KG1 (cell line): ENCODE data around the gene BRCA2.
"Not testable (repeated sequence)": the region's sequence is repeated elsewhere in the genome, so short reads cannot be mapped to it uniquely, and the experiment has no call there.

Experiments used
- DNase-seq: peaks from one replicate; lab custom pipeline; 2025; lab: John Stamatoyannopoulos, UW

BRCA2 gene

DNA sequence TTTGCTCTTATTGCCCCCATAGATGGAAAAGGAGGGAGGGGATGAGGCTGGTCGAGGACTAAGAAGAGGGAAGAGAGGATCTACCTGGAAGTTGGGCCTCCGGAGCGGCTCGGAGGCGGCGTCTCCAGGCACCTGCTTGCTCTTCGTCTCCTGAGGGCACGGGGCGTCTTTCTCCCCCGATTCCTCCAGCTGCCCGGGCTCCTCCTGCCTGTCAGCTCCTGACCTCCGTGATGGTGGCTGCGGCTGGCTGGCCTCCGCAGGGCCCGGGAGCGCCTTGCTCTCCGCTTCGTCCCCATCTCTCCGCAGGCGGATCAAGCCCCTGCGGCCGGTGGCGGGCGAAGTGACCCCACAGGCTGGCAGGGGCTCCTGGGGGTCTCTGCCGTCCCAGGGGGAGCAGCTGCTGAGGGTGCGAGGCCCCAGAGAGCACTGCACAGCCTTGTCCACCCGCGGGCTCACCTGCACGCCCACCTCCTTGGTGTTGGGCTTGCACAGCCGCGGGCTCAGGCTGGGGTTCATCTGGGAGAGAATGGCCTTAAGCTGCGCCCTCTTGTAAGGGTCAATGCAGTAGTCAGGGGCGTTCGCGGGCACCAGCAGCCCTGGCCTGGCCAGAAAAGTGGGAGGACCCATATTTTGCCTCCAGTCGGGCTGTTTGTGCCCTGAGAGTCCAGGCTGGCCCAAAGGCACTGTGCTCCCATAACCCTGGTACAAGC, 4.0 kb upstream of the BRCA2 start:
- no peak for DNase-seq

DNA sequence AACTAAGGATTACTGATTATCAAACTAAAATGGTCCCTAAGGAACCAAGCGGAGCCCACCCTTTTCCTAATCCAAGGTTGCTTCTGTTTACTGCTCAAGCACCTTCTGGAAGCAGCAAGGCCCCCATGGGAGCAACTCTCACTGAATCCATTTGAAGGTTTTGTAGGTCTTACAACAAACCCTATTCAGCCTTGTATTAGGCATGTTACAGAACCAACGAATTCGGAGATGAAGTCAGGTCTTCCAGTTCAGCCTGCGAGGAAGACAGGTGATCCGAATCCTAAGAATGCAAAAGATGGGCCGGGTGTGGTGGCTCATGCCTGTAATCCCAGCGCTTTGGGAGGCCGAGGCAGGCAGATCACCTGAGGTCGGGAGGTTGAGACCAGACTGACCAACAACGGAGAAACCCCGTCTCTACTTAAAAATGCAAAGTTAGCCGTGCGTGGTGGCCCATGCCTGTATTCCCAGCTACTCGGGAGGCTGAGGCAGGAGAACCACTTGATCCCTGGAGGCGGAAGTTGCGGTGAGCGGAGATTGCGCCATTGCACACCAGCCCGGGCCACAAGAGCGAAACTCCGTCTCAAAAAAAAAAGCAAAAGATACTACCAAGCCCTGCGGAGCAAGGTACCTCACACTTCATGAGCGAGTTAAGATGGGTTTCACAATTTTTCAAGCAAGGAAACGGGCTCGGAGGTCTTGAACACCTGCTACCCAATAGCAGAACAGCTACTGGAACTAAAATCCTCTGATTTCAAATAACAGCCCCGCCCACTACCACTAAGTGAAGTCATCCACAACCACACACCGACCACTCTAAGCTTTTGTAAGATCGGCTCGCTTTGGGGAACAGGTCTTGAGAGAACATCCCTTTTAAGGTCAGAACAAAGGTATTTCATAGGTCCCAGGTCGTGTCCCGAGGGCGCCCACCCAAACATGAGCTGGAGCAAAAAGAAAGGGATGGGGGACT, 754 bp upstream of the BRCA2 start:
- peak; percentile 58 for DNase-seq

DNA sequence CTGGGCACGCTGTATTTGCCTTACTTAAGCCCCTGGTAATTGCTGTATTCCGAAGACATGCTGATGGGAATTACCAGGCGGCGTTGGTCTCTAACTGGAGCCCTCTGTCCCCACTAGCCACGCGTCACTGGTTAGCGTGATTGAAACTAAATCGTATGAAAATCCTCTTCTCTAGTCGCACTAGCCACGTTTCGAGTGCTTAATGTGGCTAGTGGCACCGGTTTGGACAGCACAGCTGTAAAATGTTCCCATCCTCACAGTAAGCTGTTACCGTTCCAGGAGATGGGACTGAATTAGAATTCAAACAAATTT, 676 bp downstream of the BRCA2 start:
- DNase-seq = peak; percentile 63

GRCh38 chr13:32316501-32316900, 1.2 kb downstream of the BRCA2 start:
- DNase-seq = no peak

- no peak for DNase-seq
Measured at GRCh38 chr13:32317716-32318465, 2.6 kb downstream of the BRCA2 start.

DNA sequence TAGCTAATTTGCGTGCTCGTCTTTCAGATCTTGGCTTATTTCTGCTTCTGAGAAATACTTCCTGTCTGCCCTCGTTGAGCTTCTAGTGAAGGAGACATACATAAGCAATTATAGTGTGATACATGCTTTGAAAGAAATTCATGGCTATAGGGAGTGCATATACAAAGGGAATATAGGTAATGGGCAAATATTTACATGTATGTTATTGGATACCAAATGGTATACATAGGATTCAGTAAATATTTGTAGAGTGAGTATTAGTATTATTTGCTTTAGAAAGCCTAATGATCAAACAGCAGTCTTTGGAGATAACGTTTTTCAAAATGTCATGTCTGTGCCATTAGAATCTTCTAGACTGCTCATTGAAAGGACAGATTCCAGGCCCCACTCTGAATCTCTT, 5.2 kb downstream of the BRCA2 start:
- DNase-seq = no peak

DNA sequence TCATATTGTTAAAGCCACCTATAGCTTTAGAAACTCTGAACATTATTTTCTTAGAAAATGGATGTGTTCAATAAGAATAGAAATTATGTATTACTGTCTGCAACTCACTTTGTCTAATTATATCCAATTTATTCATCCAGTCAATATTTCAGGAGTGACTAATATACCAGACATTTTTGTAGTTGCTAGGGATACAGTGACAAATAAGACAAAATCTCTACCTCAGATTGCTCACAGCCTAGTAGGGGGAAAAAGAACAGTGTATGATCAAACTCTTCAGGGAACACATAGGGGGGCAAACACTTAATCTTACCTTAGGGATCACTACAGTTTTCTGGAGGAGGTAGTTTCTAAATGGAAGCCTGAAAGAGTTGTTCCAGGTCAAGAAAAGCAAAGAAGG, 8.6 kb downstream of the BRCA2 start:
- DNase-seq = no peak

DNA sequence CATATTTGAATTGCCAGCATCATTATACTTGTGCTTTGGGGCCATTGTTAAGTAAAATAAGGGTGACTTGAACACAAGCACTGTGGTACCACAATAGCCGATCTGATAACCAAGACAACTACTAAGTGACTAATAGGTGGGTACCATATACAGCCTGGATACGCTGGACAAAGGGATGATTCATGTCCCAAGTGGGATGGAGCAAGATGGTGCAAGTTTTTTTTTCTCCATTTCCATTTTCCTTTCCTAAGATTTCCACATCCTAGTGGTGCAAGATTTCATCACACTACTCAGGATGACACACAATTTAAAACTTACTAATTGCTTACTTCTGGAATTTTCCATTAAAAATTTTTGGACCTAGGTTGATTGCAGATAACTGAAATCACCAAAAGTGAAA, 15.1 kb downstream of the BRCA2 start:
- no peak for DNase-seq

GRCh38 chr13:32334671-32335070, 19.4 kb downstream of the BRCA2 start:
- DNase-seq = no peak

DNA sequence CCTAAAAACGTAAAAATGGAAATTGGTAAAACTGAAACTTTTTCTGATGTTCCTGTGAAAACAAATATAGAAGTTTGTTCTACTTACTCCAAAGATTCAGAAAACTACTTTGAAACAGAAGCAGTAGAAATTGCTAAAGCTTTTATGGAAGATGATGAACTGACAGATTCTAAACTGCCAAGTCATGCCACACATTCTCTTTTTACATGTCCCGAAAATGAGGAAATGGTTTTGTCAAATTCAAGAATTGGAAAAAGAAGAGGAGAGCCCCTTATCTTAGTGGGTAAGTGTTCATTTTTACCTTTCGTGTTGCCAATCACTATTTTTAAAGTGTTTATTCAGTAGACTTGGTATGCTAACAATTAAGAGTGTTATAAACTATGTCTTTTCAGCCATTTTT, 25.6 kb downstream of the BRCA2 start:
- no peak for DNase-seq

GRCh38 chr13:32347651-32348050, 32.3 kb downstream of the BRCA2 start:
- DNase-seq = no peak

GRCh38 chr13:32350839-32351441, 35.6 kb downstream of the BRCA2 start:
- DNase-seq = not testable (repeated sequence)

DNA sequence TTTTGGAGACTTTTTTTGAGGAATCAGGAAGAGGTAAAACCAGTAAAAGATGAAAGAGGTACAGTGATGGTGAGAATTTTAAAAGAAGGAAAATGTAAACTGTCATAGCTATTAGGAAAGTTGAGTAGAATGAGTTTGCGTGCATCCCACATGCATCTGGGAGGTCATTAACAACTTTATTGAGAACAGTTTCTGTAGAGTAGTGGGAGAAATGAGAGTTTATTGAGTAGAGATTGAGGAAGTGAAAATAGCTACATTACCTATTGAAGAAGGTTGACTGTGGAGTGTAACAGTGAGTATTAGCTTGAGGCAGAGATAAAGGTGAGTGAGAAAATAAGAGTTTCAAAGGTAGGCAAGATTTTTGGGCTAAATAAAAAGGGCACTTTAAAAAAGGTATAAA, 38.7 kb downstream of the BRCA2 start:
- DNase-seq = no peak

- DNase-seq = not testable (repeated sequence)
Measured at GRCh38 chr13:32355935-32356334, 40.6 kb downstream of the BRCA2 start.

DNA sequence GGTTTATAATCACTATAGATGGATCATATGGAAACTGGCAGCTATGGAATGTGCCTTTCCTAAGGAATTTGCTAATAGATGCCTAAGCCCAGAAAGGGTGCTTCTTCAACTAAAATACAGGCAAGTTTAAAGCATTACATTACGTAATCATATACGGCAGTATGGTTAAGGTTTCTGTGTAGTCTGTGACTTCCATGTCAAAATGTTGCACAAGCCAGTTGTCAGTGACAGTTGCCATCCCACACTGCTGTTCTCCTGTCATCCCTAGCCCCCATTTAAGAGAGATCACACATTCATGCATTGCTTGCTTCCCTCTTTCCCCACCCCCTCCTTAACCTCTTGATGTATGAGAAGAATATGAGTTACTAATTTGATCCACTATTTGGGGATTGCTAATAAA, 47.3 kb downstream of the BRCA2 start:
- no peak for DNase-seq

GRCh38 chr13:32370805-32371204, 55.5 kb downstream of the BRCA2 start:
- DNase-seq = no peak

DNA sequence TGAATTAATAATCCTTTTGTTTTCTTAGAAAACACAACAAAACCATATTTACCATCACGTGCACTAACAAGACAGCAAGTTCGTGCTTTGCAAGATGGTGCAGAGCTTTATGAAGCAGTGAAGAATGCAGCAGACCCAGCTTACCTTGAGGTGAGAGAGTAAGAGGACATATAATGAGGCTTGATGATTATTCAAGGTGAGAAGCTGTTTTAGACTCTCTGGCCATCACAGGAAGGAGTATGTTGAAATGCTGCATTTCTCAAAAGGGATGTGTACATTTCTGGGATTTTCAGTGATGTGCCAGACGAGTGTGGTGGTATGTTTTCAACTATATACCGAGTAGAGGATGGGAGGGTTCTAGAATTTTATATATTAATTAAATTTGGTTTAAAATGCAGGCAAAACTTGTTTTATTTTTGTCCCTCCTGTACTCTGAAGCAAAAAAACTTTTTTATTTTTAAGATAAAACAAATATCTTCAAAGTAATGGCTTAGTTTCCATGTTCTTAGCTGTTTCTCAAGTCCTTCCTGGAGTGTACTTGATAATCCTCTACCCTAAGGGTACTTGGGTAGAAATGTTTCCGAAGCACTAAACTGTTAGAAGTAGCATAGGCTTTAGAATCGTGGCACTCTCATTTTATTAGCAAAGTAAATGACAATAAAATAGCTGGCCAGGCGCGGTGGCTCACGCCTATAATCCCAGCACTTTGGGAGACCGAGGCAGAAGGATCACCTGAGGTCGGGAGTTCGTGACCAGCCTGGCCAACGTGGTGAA, 61.5 kb downstream of the BRCA2 start:
- no peak for DNase-seq

DNA sequence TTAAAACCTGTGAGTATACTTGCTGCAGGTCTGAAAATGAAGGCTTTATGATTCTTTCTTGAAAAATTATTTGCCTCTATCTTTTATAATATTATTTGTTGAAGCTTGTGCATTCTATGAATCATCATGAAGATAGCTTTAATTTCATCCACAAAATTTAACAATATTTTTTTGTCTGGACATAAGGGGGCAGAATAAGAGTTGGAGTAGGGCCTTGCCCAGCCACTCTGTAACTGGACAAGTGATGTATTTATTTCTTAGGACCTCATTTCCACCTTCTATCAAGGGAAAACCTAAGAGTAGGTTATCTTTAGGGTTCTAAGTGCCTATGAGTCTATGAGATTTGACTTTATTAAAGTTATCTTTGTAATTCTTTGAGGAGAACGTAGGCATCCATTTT, 62.7 kb downstream of the BRCA2 start:
- no peak for DNase-seq

- DNase-seq = no peak
Measured at GRCh38 chr13:32381539-32381938, 66.2 kb downstream of the BRCA2 start.

- DNase-seq = no peak
Measured at GRCh38 chr13:32383836-32384618, 68.7 kb downstream of the BRCA2 start.

- no peak for DNase-seq
Measured at GRCh38 chr13:32384702-32385101, 69.4 kb downstream of the BRCA2 start.
